Measurements from ENCODE around the gene SCGB1D4.
"Not testable (repeated sequence)": the region's sequence is repeated elsewhere in the genome, so short reads cannot be mapped to it uniquely, and the experiment has no call there.

SCGB1D4 gene, protein sequence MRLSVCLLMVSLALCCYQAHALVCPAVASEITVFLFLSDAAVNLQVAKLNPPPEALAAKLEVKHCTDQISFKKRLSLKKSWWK

DNA sequence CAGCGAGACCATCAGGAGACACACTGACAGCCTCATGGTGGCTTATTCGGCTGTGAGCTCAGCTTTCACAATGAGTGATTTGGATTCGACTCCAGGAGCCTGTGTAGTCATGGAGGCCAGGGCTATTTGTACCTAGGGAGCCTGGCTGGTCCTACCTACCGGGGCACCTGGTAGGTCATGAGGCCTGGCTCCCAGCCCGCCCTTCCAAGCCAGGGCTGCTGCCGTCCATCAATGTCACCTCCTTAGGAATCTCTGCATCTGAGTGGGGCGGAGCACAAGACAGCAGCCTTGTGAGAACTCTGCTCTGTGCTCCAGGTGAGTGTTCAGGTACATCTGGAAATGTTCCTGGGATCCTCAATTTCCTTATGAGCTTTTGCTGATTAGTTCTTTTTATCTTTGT is at the start of gene SCGB1D4:
TSS of gene SCGB1D4 (minus strand) at position 101 of the 400 bp plus-strand sequence. CDS start at position 36, 65 bp downstream.
- no peak for DNase-seq

DNA sequence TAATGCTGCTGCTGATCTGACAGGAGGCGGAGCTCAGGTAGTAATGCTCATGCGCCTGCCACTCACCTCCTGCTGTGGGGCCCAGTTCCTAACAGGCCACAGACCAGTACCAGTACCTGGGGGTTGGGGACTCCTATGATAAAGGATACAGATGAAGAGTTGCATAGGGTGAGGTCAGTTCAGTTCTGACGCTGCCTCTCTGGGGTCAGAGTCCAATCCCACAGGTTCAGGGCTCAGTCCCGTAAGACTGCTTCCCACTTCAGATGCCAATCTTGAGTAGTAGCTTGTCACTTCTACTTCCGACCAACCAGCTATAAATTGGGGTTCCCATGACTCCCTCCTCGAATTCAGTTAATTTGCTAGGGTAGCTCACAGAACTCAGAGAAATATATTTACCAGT is 47.0 kb upstream of the SCGB1D4 start:
- DNase-seq: no peak

DNA sequence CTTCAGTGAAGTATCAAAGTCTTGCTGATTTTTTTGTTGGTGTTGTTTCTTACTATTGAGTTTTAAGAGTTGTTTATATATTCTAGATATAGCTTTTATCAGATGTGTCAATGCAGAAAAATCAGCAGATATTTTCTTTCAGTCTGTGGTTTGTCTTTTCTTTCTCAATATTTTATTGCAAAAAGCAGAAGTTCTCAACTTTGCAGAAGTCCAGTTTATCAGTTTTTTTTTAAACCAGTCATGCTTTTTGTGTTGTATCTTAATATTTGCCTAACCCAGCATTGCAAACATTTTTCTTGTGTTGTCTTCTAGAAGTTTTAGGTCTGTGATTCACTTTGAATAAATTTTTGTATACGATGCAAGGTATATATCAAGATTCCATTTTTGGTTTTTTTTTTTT is 45.3 kb upstream of the SCGB1D4 start:
- no peak for DNase-seq

DNA sequence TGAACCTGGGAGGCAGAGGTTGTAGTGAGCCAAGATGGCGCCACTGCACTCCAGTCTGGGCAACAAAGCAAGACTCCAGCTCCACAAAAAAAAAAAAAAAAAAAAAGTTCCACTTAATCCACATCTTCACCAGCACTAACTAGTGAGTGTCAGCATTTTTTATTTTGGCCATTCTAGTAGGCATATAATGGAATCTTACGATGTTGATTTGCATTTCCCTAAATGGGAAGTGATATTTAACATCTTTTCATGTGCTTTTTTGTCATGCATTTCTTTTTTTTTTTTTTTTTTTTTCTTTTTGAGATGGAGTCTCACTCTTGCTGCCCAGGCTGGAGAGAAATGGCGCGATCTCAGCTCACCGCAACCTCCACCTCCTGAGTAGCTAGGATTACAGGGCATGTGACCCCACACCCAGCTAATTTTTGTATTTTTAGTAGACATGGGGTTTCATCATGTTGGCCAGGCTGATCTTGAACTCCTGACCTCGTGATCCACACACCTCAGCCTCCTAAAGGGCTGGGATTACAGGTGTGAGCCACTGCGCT is 44.8 kb upstream of the SCGB1D4 start:
- not testable (repeated sequence) for DNase-seq

DNA sequence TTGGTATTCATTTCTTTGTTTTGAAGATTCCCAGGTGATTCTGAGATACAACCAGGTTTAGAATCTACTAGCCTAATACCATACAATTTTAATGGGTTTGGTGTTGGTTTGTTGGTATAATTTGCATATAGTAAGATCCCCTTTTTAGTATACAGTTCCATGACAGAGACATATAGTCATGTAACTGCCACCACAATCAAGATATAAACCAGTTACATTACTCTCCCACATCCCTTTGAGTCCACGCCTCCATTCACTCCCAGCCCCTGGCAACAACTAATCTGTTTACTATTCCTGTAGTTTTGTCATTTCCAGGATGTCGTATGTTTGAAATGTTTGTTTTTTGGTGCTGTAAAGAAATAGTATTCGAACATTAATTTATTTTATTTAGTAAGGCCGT is 42.7 kb upstream of the SCGB1D4 start:
- no peak for DNase-seq

DNA sequence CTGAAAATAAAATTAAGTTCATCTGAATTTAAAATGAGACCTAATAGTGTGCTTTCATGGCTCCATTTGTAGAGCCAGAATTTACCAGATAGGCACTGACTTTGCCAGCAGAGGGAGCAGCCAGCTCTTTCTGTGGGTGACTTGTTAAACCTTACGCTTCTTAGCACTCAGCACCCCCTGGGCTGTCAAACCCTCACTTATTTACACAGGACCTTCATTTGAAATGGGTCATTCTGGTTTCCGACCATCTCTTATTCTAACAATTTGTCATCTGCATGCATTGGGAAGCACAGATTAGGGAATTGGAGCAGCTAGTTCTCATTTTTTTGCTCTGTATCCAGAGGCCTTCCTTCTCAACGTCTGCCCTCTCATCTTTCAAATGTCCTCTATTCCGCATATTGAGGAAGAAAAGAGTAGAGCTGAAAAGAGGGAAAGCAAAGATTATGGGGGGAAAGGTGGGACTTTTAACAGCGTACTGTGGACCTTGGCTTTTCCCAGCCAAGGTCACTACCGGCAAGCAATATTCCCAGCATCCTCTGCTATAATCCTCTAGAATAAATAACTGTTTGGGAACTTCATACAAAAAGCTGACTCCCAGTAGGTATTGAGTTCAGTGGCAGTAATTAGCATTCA is 41.5 kb upstream of the SCGB1D4 start:
- peak; percentile 32 to 33 for DNase-seq

DNA sequence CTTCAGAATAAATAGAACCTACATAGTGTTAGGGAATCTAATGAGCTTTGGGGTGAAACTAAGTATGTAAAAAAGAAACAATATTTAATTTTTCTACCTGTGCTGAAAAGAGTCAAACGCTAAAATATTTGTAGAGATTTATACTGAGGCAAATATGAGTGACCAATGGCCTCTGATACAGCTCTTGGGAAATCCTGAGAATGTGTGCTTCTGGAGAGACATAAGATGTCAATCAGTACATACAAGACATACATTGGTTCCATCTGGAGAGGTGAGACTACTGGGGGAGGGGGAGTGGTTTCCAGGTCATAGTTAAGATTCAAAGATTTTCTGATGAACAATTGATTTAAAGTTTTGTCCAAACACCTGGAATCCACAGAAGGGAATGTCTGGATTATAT is 39.3 kb upstream of the SCGB1D4 start:
- DNase-seq: no peak

DNA sequence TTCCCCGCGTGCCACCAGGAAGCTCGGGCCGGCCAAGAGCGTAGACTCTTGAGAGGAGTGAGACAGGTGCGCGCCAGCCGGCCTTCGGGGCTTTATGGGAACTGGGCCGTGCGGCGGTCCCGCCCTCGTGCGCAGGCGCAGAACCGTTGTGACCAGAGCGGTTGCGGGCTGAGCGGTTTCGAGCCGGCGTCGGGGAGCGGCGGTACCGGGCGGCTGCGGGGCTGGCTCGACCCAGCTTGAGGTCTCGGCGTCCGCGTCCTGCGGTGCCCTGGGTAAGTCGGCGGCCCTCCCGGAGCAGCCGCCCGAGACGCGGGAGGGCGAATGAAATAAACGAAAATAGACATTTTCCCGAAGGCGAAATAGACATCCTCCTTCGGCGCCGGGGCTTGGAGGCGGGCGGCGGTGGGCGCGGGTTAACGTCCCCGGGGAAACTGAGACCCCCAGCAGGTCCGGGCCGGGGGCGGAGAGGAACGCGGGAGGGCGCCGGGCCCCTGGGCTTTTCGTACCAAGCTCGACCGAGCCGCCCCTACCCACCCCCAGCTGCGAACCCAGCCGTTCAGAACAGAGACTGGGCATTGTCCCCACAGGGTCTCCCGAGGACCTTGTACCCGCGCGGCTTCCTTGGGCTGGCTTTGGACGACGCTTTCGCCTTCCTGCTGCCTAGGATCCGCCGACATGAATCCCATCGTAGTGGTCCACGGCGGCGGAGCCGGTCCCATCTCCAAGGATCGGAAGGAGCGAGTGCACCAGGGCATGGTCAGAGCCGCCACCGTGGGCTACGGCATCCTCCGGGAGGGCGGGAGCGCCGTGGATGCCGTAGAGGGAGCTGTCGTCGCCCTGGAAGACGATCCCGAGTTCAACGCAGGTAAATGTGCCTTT is 38.7 kb upstream of the SCGB1D4 start, which contains the start of gene ASRGL1:
TSS of gene ASRGL1 (plus strand) at position 146 of the 879 bp plus-strand sequence. CDS start at position 676, 530 bp downstream.
- peak; percentile 67 to 73 for DNase-seq

DNA sequence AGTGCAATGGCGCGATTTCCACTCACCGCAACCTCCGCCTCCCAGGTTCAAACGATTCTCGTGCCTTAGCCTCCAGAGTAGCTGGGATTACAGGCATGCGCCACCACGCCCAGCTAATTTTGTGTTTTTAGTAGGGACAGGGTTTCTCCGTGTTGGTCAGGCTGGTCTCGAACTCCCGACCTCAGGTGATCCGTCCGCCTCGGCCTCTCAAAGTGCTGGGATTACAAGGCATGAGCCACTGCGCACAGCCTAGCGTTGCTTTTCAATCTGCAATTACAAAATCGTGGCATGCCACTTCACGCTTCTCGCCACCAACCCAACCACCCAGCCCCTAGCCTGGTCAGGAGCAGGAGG is 38.1 kb upstream of the SCGB1D4 start:
- not testable (repeated sequence) for DNase-seq

DNA sequence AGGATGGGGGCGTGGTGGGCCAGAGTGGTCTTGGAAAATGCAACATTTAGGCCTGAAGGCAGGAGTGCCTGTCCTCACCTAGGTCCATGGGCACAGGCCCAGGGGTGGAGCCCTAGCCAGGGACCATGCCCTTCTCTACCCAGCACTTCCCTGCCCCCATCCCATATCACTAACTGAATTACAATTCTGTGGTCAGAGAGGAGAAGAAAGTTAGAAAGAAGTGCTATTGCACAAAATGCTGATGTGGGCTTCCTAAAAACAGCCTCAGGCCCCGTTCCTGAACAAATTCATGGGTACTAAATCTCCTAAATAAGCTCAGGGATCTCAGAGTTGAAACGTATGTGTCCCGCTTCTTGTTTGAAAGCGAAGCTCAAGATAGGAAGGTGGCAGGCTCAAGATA is 34.9 kb upstream of the SCGB1D4 start:
- no peak for DNase-seq

DNA sequence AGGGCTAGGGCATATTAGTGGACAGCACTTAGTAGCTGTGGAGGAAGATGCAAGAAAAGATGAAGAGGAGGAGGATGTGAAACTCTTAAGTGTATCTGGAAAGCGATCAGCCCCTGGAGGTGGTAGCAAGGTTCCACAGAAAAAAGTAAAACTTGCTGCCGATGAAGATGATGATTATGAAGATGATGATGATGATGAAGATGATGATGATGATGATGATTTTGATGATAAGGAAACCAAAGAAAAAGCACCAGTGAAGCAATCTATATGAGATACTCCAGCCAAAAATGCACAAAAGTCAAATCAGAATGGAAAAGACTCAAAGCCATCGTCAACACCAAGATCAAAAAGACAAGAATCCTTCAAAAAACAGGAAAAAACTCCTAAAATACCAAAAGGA is 32.4 kb upstream of the SCGB1D4 start:
- DNase-seq: not testable (repeated sequence)

DNA sequence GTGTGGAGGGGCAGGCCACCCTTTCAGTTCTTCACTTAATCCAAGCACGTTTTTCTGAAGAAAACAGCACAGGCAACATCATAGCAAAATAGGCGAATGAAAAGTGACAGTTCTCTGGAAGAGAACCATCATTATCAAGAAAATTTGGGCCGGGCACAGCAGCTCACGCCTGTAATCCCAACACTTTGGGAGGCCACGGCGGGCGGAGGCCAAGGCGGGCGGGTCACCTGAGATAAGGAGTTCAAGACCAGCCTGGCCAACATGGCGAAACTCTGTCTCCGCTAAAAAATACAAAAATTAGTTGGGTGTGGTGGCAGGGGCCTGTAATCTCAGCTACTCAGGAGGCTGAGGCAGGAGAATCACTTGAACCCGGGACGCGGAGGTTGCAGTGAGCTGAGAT is 28.7 kb upstream of the SCGB1D4 start:
- DNase-seq: not testable (repeated sequence)

DNA sequence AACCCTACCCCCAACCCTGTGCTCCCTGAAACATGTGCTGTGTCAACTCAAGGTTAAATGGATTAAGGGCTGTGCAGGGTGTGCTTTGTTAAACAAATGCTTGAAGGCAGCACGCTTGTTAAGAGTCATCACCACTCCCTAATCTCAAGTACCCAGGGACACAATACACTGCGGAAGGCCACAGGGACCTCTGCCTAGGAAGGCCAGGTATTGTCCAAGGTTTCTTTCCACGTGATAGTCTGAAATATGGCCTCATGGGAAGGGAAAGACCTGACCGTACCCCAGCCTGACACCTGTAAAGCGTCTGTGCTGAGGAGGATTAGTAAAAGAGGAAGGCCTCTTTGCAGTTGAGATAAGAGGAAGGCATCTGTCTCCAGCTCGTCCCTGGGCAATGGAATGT is 27.8 kb upstream of the SCGB1D4 start:
- not testable (repeated sequence) for DNase-seq

DNA sequence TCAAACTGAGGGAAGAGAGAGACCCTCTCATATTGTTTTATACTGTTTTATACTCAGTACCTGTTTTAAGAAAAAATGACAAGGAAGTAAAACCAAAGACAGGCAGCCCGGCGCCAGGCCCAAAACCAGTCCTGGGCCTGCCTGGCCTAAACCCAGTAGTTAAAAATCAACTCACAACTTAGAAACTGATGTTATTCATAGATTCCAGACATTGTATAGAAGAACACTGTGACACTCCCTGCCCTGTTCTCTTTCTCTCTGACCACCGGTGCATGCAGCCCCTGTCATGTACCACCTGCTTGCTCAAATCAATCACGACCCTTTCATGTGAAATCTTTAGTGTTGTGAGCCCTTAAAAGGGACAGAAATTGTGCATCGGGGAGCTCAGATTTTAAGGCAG is 26.9 kb upstream of the SCGB1D4 start:
- DNase-seq: not testable (repeated sequence)

DNA sequence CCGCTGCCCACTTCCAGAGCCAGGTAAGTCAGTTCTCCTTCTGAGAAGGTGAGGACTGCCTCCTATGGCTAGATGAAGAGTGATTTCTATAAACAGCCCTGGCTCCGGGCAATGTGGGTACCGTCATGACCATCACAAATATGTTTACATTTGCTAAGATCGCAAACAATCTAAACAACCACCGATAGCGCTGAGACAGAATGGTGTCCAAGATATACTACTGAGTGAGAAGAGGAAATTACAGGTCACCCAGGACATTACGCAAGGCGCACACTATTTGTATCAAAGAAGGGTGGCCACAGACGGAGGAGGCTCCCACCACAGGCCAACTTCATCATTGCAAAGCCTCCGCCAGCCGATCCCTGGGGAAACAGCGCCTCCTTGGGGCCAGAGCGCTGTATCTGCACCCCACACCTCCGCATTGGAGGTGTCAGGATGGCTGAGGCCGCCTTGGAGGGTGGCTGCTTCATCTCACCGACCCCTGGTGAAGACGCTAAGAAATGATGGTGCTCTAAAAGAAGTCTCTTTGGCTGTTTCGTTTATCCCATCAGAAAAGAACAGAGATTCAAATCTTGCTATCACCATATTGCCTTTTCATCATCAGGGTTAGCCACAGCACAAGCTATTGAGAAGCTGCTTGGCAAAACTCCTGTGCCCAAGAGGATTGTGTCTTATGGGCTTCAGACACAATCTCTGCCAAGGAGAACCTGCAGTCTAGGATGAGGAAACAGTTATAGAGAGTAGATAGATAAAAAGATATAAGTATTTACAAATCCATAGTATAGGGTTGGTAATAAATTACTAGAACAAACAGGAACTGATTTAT is 26.1 kb upstream of the SCGB1D4 start:
- peak; percentile 57 to 61 for DNase-seq

DNA sequence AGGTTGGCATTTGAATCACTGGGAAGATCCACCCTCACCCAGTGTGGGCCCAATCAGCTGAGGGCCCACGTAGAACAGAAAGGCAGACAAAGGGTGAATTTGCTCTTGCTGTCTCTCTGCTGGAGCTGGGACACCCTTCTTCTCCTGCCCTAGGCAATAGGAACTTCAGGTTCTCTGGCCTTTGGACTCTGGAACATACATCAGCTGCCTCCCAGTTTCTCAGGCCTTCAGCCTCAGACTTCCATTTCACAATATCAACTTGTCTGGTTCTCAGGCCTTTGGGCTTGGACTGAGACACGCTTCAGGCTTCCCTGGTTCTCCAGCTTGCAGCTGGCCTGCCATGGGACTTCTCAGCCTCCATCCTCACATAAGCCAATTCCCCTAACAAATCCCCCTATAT is 23.6 kb upstream of the SCGB1D4 start:
- no peak for DNase-seq

DNA sequence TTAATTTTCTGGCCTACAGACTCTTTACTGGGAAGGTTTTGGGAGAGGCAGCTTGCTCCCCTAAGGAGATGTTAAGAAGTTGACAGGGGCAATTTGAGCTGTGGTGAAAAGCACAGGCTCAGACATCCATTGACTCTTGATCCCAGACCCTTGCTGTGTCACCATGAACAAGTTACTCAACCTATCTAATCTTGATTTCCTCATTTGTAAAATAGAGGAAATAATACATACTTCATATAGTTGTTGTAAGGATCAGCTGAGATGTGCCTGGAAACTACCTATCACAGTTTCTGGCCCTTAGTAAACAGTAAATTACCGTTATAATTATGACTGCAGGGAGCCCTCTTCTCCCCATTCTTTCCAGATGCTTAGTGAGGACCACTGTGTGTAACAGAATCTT is 16.6 kb upstream of the SCGB1D4 start:
- DNase-seq: no peak

DNA sequence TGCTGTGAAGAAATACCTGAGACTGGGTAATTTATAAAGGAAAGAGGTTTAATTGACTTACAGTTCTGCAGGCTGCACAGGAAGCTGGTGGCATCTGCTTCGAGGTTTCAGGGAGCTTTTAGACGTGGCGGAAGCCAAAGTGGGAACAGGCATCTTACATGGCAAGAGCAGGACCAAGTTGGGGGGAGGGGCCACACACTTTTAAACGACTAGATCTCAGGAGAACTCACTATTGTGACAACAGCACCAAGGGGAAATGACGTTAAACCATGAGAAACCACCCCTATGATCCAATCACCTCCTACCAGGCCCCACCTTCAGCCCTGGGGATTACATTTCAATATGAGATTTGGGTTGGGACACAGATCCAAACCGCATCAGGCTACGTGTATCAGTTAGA is 11.1 kb upstream of the SCGB1D4 start:
- DNase-seq: no peak

DNA sequence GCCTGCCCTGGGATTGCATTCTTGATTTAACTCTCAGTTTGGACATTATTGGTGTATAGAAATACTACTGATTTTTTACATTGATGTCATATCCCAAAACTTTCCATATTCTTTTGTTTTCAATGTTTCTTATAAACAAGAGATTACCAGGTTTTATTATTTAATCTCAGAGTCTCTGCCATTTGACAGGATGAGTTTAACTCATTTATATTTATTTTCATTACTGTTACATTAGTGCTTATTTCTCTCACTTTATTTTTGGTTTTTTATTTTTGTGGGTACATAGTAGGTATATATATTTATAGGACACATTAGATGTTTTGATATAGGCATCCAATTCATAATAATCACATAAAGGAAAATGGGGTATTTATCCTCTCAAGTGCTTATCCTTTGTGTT is 9.1 kb upstream of the SCGB1D4 start:
- DNase-seq: no peak

DNA sequence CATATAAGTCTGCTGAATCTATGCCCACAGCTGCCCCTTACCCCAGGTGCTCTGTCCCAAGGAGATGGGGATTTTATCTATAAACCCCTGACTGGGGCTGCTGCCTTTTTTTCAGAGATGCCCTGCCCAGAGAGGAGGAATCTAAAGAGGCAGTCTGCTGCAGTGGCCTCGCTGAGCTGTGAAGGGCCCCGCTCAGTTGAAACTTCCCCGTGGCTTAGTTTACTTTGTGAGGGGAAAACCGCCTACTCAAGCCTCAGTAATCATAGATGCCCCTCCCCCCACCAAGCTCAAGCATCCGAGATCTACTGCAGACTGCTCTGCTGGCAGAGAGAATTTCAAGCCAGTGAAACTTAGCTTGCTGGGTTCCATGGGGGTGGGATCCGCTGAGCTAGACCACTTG is 7.4 kb upstream of the SCGB1D4 start:
- DNase-seq: no peak

DNA sequence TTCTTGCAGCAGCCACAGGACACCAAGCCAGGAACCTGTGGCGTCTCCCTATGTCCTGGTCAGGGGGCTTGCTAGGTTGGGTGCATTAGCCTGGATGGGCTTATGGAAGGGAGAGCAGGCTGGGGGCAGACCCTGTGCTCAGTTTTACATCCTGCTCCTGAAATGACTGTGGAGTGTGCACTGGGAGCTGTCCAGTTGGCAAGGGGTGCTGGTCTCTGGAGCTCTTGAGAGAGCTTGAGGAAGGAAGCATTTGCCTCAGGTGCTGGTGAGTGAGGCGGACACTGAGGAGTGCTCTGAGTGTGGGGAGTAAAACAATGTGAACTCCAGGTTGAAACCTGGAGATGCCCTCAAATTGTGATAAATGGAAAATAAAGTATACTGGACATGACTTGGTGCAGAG is 3.4 kb downstream of the SCGB1D4 start:
- DNase-seq: no peak

DNA sequence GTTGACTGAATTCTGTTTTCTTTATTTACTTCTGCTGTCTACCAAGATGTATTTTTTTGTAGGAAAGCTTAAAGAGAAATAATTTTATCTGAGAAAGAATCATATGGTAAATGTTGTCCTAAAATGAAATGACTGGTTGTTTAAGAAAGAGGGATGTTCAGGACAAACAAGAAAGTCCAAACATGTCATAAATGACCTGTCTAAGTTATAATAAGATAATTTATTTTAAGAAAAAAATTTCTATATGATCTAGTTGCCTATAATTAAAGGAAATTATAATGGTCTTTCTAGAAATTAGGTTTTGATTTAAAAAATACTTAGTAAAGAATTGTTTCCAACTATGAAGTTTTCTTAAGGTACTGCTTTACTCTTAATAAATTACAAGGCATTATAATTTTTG is 18.4 kb downstream of the SCGB1D4 start:
- no peak for DNase-seq

DNA sequence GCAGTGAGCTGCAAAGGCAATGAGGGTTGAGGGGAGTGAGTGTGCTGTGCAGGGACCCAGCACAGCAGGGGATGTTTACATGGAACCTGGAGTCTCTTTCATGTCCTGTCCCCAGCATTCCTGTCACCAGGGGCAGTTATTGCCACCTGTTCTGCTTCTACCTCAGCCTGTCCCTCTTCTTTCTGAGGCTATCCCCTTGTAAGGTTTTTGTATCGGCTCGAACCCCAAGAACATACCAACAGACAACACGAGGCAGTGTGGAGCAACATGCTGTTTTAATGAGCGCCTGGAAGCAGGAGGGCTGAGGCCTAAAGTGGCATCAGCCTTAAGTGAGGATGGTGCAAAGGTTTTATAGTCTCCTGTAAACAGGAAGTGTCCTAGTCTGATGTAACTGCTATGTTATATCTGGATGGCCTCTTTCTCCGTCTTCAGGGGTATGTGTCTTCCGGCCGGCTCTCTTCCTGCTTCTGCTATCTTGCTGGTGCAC is 25.0 kb downstream of the SCGB1D4 start:
- no peak for DNase-seq
